Glutamatergic neuron (in vitro differentiated cells): ENCODE data around the gene CSK. TPM values are rescaled to one million over a fixed set of nuclear protein-coding genes. Genes with fewer than 3 reads are reported as not detected.

Source experiments
- DNase-seq: peaks from one replicate; pipeline ENCODE4 v3.0.0; 2022
- H3K27ac Mint-ChIP-seq: one replicate; pipeline ENCODE4 v1.8.0; 2020; ENCODE audit warnings: mild to moderate bottlenecking, mixed read lengths, inconsistent platforms; ENCODE audit not compliant: unreplicated experiment
- H3K27me3 Mint-ChIP-seq: one replicate; pipeline ENCODE4 v1.8.0; 2020; ENCODE audit warnings: mild to moderate bottlenecking, moderate library complexity, mixed read lengths, inconsistent platforms; ENCODE audit not compliant: unreplicated experiment
- H3K36me3 Mint-ChIP-seq: one replicate; pipeline ENCODE4 v1.8.0; 2020; ENCODE audit warnings: mild to moderate bottlenecking, mixed read lengths, inconsistent platforms; ENCODE audit not compliant: unreplicated experiment
- H3K4me1 Mint-ChIP-seq: one replicate; pipeline ENCODE4 v1.8.0; 2020; ENCODE audit warnings: mild to moderate bottlenecking, low read depth, mixed read lengths, inconsistent platforms; ENCODE audit not compliant: unreplicated experiment
- H3K4me3 Mint-ChIP-seq: one replicate; pipeline ENCODE4 v1.8.0; 2020; ENCODE audit warnings: mild to moderate bottlenecking, mixed read lengths, inconsistent platforms; ENCODE audit not compliant: unreplicated experiment
- H3K9me3 Mint-ChIP-seq: one replicate; pipeline ENCODE4 v1.8.0; 2020; ENCODE audit warnings: mild to moderate bottlenecking, moderate library complexity, mixed read lengths, inconsistent platforms; ENCODE audit not compliant: unreplicated experiment
- CTCF ChIP-seq: fragments of 200-600 bp; sonication (generic); IDR thresholded peaks from one replicate; pipeline ENCODE4 v1.5.0; 2021; ENCODE audit not compliant: partially characterized antibody, unreplicated experiment
- total RNA-seq: library from RNA; stranded (reverse); fragmentation: NEBNext Ultra II Directional; extraction: Animal tissue kit (Norgen Biotek cat#: 25700); gene quantifications from one replicate; pipeline ENCODE4 v1.2.1, GENCODE V29; 2021; ENCODE audit not compliant: unreplicated experiment

The CSK gene
- total RNA-seq, 1 donor from 2014 or later: 72.6 TPM

DNA sequence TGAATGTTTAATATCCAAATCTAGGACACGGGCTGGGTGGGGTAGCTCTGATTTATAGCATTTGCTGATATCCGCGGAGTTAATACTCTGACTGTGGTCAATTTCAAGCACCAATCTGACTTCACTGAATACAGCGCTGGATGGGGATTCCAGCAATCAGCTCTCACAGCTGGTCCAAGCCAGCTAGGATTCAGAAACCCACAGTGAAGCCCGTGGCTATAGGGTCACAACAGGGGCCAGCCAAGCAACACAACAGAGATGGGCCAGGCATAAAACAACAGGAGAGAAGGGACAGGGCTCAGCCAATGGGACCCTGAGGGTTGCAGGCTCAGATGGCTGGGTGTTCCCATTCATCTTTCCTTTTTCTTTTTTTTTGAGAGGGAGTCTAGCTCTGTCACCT is 25.4 kb downstream of the CSK start:
- Mint-ChIP-seq H3K27ac (no peak overlapping the region), H3K4me1 (no peaks in the 10 kb centered on the region)

GRCh38 chr15:74808078-74808839 is 26.4 kb downstream of the CSK start:
- H3K27me3 Mint-ChIP-seq: peaks cover 7% of the 10 kb centered on the region
- H3K27ac Mint-ChIP-seq: no peak overlapping the region
- peaks cover 10% of the 10 kb centered on the region for H3K9me3 Mint-ChIP-seq
- H3K4me1 Mint-ChIP-seq: no peaks in the 10 kb centered on the region
- H3K4me3 Mint-ChIP-seq: no peak overlapping the region
- no peak for TF ChIP-seq CTCF
- no peak for DNase-seq
- peaks cover 6% of the 10 kb centered on the region for H3K36me3 Mint-ChIP-seq

More for the DNA sequence above, 25.4 kb downstream of the CSK start:
- DNase-seq: no peak
- H3K27me3 Mint-ChIP-seq: peaks cover 9% of the 10 kb centered on the region
- peaks cover 6% of the 10 kb centered on the region for H3K36me3 Mint-ChIP-seq
- H3K4me3 Mint-ChIP-seq: no peak overlapping the region
- TF ChIP-seq CTCF: no peak
- peaks cover 10% of the 10 kb centered on the region for H3K9me3 Mint-ChIP-seq

- no peak for DNase-seq
- H3K36me3 Mint-ChIP-seq: peaks cover 5% of the 10 kb centered on the region
- peaks cover 10% of the 10 kb centered on the region for H3K9me3 Mint-ChIP-seq
- peaks cover 7% of the 10 kb centered on the region for H3K27me3 Mint-ChIP-seq
- no peak for TF ChIP-seq CTCF
- H3K4me1 Mint-ChIP-seq: no peaks in the 10 kb centered on the region
- no peak overlapping the region for H3K27ac Mint-ChIP-seq
- H3K4me3 Mint-ChIP-seq: no peak overlapping the region
Measured at GRCh38 chr15:74808840-74809229, 27.0 kb downstream of the CSK start.

DNA sequence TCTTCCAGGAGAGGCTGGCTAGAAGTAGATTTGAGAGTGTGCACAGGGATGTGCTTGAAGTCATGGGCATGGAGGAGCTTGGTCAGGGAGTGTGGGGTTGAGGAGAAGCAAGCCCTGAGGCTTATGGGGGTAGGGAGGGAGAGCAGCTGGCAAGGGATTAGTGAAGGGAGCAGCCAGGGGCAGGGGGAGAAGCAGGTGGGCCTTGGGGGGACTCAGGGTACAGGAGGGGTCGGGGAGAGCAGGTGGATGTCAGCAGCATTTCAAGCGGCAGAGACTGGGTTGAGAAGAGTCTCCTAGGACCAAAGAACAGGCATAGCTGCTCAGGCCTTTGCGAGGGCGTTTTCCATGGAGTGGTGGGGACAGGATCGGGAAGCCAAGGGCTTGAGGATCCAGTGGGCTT is 27.4 kb downstream of the CSK start:
- Mint-ChIP-seq H3K9me3 (peaks cover 8% of the 10 kb centered on the region), H3K4me3 (no peak overlapping the region), H3K27ac (no peak overlapping the region), H3K36me3 (peaks cover 1% of the 10 kb centered on the region), H3K4me1 (no peaks in the 10 kb centered on the region), H3K27me3 (peaks cover 7% of the 10 kb centered on the region)
- no peak for TF ChIP-seq CTCF
- DNase-seq: no peak

DNA sequence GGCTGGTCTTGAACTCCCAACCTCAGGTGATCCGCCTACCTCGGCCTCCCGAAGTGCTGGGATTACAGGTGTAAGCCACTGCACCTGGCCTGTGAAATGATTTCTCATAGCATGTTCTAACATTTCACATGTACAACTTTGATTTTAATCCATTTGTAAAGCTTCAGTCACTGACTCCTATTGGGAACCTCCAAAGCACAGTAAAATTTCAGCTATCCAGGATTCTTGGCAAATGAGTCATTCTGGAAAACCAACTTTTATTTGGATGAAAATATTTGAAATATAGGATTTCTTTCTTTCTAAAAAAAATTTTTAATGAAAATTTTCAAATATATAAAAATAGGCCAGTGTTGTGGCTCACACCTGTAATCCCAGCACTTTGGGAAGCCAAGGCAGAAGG is 28.1 kb downstream of the CSK start:
- no peaks in the 10 kb centered on the region for H3K36me3 Mint-ChIP-seq
- no peaks in the 10 kb centered on the region for H3K4me1 Mint-ChIP-seq
- H3K4me3 Mint-ChIP-seq: no peak overlapping the region
- H3K27ac Mint-ChIP-seq: no peak overlapping the region
- DNase-seq: no peak
- no peak for TF ChIP-seq CTCF
- peaks cover 6% of the 10 kb centered on the region for H3K27me3 Mint-ChIP-seq
- H3K9me3 Mint-ChIP-seq: peaks cover 5% of the 10 kb centered on the region
